Measurements from ENCODE around the gene PER1.

Gene PER1

GRCh38 chr17:8153957-8154607 is 1.9 kb upstream of the PER1 start:
- DNase-seq (ENCODE audit: low read depth): peak; percentile 78
- no peak overlapping the region for H3K4me3 ChIP-seq (ENCODE audit: low read depth, low read length)
- no peak for TF ChIP-seq CTCF (IDR thresholded peaks at IDR 0.05; ENCODE audit: low read depth, low read length)
- TF ChIP-seq POLR2A (IDR thresholded peaks at IDR 0.05; ENCODE audit: extremely low read depth, insufficient read length): no peak
- no peak for TF ChIP-seq MYC (IDR thresholded peaks at IDR 0.05; ENCODE audit: low read depth, low read length)
- no peak for TF ChIP-seq MAX (IDR thresholded peaks at IDR 0.05; ENCODE audit: low read depth, low read length)

GRCh38 chr17:8153525-8153956 is 1.3 kb upstream of the PER1 start:
- H3K4me3 ChIP-seq (ENCODE audit: low read depth, low read length): no peak overlapping the region
- DNase-seq (ENCODE audit: low read depth): peak; percentile 47

DNA sequence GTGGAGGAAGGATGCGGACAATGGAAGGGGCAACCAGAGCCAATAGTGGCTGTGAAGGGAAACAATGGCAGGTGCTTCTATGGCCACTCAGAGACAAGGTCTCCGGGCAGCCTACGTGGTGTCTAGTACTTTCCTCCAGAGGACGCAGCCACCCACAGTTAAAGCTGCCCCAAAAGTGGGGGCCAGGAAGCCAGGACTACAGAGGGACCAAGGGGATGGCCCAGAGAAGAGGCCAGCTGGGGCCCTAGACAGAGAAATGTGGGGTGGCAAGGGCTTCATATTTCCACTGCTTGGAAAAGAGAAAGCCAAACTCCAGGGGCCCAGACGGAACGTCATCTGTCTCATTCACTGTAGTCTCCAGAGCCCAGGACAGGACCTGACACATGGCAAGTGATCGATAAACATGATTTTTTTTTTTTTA is 837 bp upstream of the PER1 start:
- peak overlapping the region; percentile 27 for H3K4me3 ChIP-seq (ENCODE audit: low read depth, low read length)
- no peak for DNase-seq (ENCODE audit: low read depth)
- TF ChIP-seq MYC (IDR thresholded peaks at IDR 0.05; ENCODE audit: low read depth, low read length) (no peak), POLR2A (IDR thresholded peaks at IDR 0.05; ENCODE audit: extremely low read depth, insufficient read length) (no peak), CTCF (IDR thresholded peaks at IDR 0.05; ENCODE audit: low read depth, low read length) (no peak), MAX (IDR thresholded peaks at IDR 0.05; ENCODE audit: low read depth, low read length) (no peak)

More at GRCh38 chr17:8153525-8153956, 1.3 kb upstream of the PER1 start:
- TF ChIP-seq MYC (IDR thresholded peaks at IDR 0.05; ENCODE audit: low read depth, low read length) (no peak), MAX (IDR thresholded peaks at IDR 0.05; ENCODE audit: low read depth, low read length) (peak; percentile 20; the same call in 1 of the 2 replicates), CTCF (IDR thresholded peaks at IDR 0.05; ENCODE audit: low read depth, low read length) (no peak), POLR2A (IDR thresholded peaks at IDR 0.05; ENCODE audit: extremely low read depth, insufficient read length) (no peak)

DNA sequence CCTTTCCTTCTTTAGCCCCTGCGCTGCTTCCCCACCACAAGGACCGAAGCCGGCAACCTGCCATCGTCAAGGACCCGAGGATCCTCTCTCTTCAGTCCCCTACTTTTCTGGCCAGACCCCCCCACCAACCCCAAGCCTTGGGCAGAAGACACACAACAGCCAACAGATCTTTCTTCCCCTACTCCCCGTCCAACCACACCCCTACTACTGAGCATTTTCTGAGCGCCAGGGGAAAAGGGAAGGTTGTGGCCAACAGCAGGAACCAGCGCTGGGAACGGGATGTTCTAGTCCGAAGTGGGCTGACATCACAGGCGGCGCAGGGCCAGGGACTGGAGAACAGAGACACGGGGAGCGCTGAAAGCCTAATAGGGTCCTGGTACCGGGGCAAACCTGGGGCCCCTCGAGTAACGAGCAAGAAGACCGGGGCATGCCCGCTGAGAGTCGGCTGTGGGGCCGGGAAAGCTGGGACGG is 528 bp downstream of the PER1 start:
- DNase-seq (ENCODE audit: low read depth): peak; percentile 62
- H3K4me3 ChIP-seq (ENCODE audit: low read depth, low read length): peak overlapping the region; percentile 74
- TF ChIP-seq MAX (IDR thresholded peaks at IDR 0.05; ENCODE audit: low read depth, low read length) (no peak), CTCF (IDR thresholded peaks at IDR 0.05; ENCODE audit: low read depth, low read length) (no peak), POLR2A (IDR thresholded peaks at IDR 0.05; ENCODE audit: extremely low read depth, insufficient read length) (no peak), MYC (IDR thresholded peaks at IDR 0.05; ENCODE audit: low read depth, low read length) (no peak; the same call in 1 of the 2 replicates)

DNA sequence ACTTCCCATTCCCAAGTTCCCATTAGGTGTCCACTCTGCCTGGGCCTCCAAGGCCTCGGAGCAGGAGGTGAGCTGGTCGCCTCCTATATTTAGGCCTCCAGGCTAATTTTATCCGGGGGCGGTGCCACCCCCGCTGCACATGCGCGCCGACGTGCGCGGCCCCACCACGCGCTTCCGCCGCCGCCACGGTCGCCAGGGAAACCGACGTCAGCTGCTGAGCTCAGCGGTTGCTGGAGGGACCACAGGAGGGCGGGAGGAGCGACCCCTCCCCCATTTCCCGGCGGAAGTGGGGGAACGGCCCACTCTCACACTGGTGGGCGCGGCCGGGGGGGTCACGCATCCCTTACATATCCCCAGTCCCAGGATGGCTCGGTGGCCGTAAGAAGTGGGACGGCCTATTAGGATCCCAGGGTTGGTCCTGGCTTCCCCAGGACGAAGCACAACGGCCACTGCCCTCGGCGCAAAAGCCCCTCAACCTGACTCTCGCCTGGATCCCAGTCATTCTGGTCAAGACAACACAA is 1.0 kb downstream of the PER1 start:
- peak; percentile 79 for DNase-seq (ENCODE audit: low read depth)
- H3K4me3 ChIP-seq (ENCODE audit: low read depth, low read length): peak overlapping the region; percentile 74
- TF ChIP-seq MYC (IDR thresholded peaks at IDR 0.05; ENCODE audit: low read depth, low read length) (peak; percentile 50; the same call in 1 of the 2 replicates), POLR2A (IDR thresholded peaks at IDR 0.05; ENCODE audit: extremely low read depth, insufficient read length) (no peak), MAX (IDR thresholded peaks at IDR 0.05; ENCODE audit: low read depth, low read length) (peak; percentile 84)

Data from NB4 (cell line).